Caki2 (cell line): ENCODE data around the gene CLIC1. TPM values are rescaled to one million over a fixed set of nuclear protein-coding genes. Genes with fewer than 3 reads are reported as not detected.

Experiments used
- DNase-seq: peaks from one replicate; pipeline ENCODE4 v3.0.0-alpha.2; 2015; ENCODE audit warnings: low read depth
- in situ Hi-C: cut with HindIII; loops from 2 replicates; pipeline ENCODE4 v1.10.0; 2016; ENCODE audit warnings: low sequenced_read_pairs, low pct_unique_long_range_greater_than_20kb, mixed read lengths
- total RNA-seq: library from RNA; depleted of rRNA; stranded (reverse); fragments of >200 nt; shearing (Covaris generic); gene quantifications from 2 replicates; pipeline ENCODE4 v1.2.3, GENCODE V29; 2014; ENCODE audit warnings: low replicate concordance

Gene CLIC1
- total RNA-seq, 1 experiment from 2014 or later = 1,598 TPM

DNA sequence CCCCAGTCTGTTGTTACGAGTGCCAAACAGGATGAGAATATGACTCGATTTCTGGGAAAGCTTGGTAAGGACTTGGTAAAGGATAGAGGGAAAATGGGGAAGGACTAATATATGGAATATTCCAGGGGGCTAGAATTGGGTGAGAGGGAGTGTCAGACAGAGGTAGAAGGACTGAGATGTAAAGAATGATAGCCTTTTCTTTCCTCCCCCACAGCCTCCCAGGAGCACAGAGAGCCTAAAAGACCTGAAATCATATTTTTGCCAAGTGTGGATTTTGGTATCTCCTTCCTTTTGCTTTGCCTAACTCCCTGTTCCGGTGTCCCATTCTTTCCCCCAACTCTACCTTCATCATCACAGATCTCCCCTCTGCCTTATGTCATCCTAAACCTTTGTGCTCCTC, 6.6 kb upstream of the CLIC1 start:
- in situ Hi-C loops = no loop called here
- DNase-seq = no peak

DNA sequence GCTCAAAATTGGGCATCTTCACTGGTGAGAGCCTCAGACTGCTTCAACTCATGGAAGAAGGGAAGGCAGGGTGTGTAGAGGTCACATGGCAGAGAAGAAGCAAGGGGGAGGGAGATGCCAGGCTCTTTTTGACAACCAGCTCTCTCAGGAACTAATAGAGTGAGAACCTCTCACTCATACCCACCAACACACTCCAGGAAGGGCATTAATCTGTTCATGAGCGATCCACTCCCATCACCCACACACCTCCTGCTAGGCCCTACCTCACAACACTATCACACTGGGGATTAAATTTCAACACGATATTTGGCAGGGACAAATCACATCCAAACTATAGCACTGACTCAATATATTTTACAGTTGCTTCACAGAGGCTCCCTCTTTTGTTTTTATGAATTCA, 5.5 kb upstream of the CLIC1 start:
- in situ Hi-C loops = no loop called here
- DNase-seq = no peak

- DNase-seq = peak; percentile 63
- in situ Hi-C loops = no loop called here
Measured at GRCh38 chr6:31740397-31741223, 4.3 kb upstream of the CLIC1 start.

DNA sequence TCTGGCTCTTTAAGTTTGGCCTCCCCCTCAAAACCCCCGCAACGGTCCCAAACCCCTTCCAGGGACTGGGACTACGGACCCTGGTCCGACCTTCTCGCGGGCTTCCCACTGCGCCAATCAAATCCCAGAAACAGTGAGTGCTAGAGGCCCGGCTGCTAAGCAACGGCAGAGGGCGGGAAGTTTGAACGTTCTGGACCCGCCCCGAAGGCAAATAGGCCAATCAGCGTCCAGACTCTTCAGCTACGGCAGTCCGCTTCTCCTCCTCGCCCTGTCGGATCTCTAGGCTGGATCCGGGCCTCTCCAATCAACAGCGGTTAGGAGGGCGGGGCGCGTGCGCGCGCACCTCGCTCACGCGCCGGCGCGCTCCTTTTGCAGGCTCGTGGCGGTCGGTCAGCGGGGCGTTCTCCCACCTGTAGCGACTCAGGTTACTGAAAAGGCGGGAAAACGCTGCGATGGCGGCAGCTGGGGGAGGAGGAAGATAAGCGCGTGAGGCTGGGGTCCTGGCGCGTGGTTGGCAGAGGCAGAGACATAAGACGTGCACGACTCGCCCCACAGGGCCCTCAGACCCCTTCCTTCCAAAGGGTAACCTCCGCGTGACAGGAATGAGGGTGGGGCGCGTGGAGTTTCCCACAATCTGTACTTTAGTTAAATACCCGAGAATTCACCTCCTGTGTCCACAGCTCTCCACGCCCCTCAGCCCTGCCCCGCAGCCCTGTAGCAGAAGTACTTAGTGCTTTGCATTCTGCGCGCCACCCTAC, 3.5 kb upstream of the CLIC1 start, which contains the start of gene MSH5:
Gene MSH5, plus strand, starts transcription at position 367 of the 758 bp plus-strand sequence. CDS start 462 bp downstream, outside the sequence.
- in situ Hi-C loops = no loop called here

GRCh38 chr6:31737991-31738979, 2.0 kb upstream of the CLIC1 start:
- in situ Hi-C loops = no loop called here
- peak; percentile 92 for DNase-seq

More for the DNA sequence above, 3.5 kb upstream of the CLIC1 start, which contains the start of gene MSH5:
- peak; percentile 100 for DNase-seq

GRCh38 chr6:31737315-31737990, 1.1 kb upstream of the CLIC1 start:
- no peak for DNase-seq
- in situ Hi-C loops = no loop called here

DNA sequence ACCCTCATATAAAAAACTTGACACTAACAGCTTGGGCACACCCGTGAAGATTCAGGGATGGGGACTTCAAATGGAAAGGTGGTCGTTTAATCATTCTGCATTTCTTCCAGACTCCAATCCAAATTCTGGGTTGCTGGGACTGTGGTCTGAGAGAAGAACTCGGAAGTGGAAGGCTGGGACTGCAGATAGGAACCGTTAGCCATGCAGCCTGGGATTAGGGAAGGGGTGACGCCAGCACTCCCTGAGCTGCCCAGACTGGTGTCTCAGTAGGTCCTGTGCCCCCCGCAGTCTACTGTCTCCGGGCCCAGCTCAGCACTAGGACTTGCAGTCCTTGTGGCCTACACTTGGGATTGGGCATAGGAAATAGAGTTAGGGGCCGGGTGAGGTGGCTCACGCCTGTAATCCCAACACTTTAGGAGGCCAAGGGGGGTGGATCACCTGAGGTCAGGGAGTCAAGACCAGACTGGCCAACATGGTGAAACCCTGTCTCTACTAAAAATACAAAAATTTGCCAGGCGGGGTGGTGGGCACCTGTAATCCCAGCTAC, 511 bp upstream of the CLIC1 start:
- DNase-seq = no peak
- in situ Hi-C loops = no loop called here

DNA sequence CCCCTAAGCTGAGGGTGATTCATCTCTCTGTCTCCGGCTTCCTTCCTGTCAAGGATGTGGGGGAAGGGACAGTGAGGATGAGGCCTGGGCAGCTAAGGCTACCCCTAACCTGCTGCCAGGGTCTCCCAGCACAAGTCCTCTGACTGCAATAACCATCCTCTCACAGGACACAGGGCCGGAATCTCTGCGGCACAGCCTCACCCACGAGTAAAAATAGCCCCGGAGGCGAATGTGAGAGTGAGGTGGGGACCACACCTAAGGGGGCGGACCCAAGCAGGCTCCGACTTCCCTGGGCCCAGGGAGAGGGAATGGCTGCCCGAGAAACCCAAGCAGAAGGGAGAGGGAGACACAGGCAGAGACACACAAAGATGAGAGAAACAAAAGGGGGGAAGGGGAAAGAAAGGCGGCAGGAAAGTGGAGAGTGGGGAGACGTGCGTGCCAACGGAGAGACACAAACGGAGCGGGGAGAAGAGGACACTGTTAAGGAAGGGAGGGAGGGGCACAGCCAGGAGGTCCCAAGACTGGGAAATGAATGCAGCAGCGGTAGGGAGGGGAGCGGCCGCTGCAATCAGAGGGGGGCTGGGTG, 1.4 kb downstream of the CLIC1 start:
- in situ Hi-C loops = no loop called here
- peak; percentile 85 for DNase-seq

- in situ Hi-C loops = no loop called here
- no peak for DNase-seq
Measured at GRCh38 chr6:31734247-31734820, 2.0 kb downstream of the CLIC1 start.

DNA sequence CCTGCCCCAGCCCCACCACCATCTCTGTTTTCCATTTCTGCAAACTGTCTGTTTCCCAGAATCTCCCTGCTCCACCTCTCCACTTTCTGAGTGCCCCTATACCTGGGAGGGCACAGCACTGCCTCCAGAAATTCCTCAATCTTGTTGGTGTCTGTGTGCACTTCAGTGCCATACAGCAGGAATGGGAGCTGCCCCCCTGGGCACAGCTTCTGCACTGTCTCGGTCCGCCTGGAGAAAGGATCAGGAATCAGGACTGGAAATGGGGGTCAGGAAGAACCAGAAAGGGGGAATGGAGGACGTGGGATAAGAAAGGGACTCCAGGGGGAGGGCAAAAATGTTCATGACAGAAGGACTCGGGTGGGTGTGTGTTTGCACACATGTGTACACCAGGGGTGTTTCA, 2.6 kb downstream of the CLIC1 start:
- in situ Hi-C loops = no loop called here
- DNase-seq = no peak

- in situ Hi-C loops = no loop called here
- no peak for DNase-seq
Measured at GRCh38 chr6:31732029-31732428, 4.3 kb downstream of the CLIC1 start.

GRCh38 chr6:31730631-31731086, 5.7 kb downstream of the CLIC1 start:
- in situ Hi-C loops = no loop called here

GRCh38 chr6:31729979-31730630, 6.2 kb downstream of the CLIC1 start:
- in situ Hi-C loops = no loop called here
- peak; percentile 90 for DNase-seq

More at GRCh38 chr6:31730631-31731086, 5.7 kb downstream of the CLIC1 start:
- no peak for DNase-seq

- peak; percentile 94 for DNase-seq
- in situ Hi-C loops = no loop called here
Measured at GRCh38 chr6:31729515-31729978, 6.8 kb downstream of the CLIC1 start.

DNA sequence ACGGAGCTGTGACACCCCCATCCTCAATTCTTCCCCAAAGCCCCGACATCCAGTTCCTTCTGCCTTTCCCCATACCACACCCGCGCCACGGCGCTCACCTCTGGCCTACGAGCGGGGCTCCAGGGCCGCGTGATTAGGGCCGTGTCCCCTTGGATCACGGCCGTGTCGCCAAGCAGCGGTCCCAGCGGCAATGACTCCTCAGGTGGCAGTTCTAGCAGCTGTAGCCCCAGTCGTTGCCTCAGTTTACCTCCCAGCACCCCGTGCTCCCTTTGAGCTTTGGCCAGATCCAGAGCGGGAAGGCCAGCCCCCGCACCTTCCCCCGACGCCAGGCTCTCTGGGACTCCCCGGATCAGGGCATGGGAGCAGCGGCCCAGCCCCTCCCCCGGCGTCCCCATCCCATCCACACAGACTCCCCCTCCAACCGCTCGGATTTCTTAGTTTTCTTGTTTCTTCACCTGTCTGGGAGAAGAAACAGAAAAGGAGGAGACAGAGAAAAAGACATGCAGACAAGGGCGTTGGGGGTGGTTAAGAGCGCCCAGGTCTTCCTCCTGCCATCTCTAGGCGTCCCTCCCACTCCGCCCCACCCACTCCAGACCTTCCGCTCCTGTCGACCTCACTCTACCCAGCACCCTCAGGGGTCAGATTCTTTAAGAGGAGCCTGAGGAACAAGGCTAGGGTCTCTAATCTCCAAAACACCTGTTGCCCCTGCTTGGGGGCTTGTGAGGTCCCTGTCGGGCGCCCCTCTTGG, 7.4 kb downstream of the CLIC1 start, which contains the start of gene DDAH2:
Gene DDAH2, minus strand, starts transcription at position 533 of the 748 bp plus-strand sequence. Its CDS starts 138 bp downstream, at position 395.
- in situ Hi-C loops = no loop called here
- no peak for DNase-seq
